ENCODE measurements around the gene BHLHE40.

- TF ChIP-seq POLR2A (IDR thresholded peaks at IDR 0.05; ENCODE audit: extremely low read depth, insufficient read length), result no peak
- TF ChIP-seq, protein P1, sequence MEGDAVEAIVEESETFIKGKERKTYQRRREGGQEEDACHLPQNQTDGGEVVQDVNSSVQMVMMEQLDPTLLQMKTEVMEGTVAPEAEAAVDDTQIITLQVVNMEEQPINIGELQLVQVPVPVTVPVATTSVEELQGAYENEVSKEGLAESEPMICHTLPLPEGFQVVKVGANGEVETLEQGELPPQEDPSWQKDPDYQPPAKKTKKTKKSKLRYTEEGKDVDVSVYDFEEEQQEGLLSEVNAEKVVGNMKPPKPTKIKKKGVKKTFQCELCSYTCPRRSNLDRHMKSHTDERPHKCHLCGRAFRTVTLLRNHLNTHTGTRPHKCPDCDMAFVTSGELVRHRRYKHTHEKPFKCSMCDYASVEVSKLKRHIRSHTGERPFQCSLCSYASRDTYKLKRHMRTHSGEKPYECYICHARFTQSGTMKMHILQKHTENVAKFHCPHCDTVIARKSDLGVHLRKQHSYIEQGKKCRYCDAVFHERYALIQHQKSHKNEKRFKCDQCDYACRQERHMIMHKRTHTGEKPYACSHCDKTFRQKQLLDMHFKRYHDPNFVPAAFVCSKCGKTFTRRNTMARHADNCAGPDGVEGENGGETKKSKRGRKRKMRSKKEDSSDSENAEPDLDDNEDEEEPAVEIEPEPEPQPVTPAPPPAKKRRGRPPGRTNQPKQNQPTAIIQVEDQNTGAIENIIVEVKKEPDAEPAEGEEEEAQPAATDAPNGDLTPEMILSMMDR (IDR thresholded peaks at IDR 0.05; ENCODE audit: low read depth, low read length), result no peak
- TF ChIP-seq, protein P2, sequence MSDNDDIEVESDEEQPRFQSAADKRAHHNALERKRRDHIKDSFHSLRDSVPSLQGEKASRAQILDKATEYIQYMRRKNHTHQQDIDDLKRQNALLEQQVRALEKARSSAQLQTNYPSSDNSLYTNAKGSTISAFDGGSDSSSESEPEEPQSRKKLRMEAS (IDR thresholded peaks at IDR 0.05; ENCODE audit: low read depth, low read length), result no peak
Measured at GRCh38 chr3:4972652-4973643, 6.3 kb upstream of the BHLHE40 start.
